ENCODE data around the gene CYP4V2. TPM values are rescaled to one million over a fixed set of nuclear protein-coding genes. Genes with fewer than 3 reads are reported as not detected.

Gene CYP4V2
- total and polyA plus RNA-seq, 12 donors, result 8.1 to 37.9 (median 25.9) TPM

DNA sequence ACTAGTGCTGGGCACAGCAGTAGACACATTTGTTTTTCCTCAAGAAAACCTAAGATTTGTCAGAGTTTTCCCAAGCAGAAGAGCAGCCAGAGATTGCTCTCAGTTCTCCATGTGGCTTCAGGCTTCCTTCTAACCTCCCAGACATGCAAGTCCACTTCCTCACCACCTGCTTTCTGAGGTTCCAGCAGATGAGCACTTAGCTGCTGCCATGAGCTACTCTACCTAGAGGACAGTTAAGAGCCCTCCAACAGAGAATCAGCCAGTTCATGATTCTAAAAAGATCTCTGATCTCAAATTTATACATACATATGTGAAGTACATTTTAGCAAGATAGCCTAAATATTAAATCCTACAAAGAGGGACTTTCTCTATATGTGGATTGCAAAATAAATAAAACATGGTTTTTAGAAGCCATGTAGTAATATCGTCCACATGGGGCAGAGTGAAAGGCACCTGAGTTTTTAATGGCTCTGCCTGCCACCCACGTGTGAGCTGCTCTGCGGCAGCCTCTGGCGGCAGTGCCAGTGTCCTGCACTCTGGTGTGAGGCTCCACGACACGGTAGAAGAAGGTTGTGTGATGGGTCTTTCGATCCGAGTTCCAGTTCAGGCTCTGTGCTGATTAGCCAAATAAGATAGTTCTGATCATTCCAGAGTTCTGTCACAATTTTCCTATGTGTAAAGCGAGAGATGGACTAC is 10.3 kb downstream of the CYP4V2 start:
- intact Hi-C loops (cut with DNase I), result no loop called here
- H3K27ac ChIP-seq, result peak overlapping the region in 7 of 10 donors; percentile 8 to 74 (median 58)

GRCh38 chr4:186202490-186203140 is 11.2 kb downstream of the CYP4V2 start:
- Histone ChIP-seq H3K4me3 (no peak overlapping the region), H3K27ac (no peak overlapping the region), H3K36me3 (peaks cover 0 to 38% (median 0%) of the 10 kb centered on the region in 9 donors), H3K9me3 (no peaks in the 10 kb centered on the region), H3K4me1 (peaks cover 0 to 46% (median 9%) of the 10 kb centered on the region in 9 donors), H3K27me3 (no peaks in the 10 kb centered on the region)
- ATAC-seq (peak in 1 of 8 donors; percentile 29), DNase-seq (no peak)
- 88 to 90% methylated on average over 8 of the region's 8 CpGs for WGBS, 2 donors
- TF ChIP-seq, protein P1, sequence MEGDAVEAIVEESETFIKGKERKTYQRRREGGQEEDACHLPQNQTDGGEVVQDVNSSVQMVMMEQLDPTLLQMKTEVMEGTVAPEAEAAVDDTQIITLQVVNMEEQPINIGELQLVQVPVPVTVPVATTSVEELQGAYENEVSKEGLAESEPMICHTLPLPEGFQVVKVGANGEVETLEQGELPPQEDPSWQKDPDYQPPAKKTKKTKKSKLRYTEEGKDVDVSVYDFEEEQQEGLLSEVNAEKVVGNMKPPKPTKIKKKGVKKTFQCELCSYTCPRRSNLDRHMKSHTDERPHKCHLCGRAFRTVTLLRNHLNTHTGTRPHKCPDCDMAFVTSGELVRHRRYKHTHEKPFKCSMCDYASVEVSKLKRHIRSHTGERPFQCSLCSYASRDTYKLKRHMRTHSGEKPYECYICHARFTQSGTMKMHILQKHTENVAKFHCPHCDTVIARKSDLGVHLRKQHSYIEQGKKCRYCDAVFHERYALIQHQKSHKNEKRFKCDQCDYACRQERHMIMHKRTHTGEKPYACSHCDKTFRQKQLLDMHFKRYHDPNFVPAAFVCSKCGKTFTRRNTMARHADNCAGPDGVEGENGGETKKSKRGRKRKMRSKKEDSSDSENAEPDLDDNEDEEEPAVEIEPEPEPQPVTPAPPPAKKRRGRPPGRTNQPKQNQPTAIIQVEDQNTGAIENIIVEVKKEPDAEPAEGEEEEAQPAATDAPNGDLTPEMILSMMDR (IDR thresholded peaks at IDR 0.05), result no peak
- intact Hi-C loops (cut with DNase I), result no loop called here

More for the DNA sequence above, 10.3 kb downstream of the CYP4V2 start:
- Histone ChIP-seq H3K4me1 (peaks cover 0 to 46% (median 9%) of the 10 kb centered on the region in 9 donors), H3K4me3 (no peak overlapping the region), H3K27me3 (no peaks in the 10 kb centered on the region), H3K36me3 (peaks cover 0 to 47% (median 2%) of the 10 kb centered on the region in 9 donors), H3K9me3 (no peaks in the 10 kb centered on the region)
- 43 to 48% methylated on average over 9 of the region's 9 CpGs for WGBS, 2 donors
- ATAC-seq, result peak in 7 of 8 donors; percentile 55 to 76 (median 70)
- DNase-seq, result peak in 1 of 2 donors; percentile 38
- TF ChIP-seq, protein P1 (IDR thresholded peaks at IDR 0.05), result peak; percentile 14 to 70 (median 55)

DNA sequence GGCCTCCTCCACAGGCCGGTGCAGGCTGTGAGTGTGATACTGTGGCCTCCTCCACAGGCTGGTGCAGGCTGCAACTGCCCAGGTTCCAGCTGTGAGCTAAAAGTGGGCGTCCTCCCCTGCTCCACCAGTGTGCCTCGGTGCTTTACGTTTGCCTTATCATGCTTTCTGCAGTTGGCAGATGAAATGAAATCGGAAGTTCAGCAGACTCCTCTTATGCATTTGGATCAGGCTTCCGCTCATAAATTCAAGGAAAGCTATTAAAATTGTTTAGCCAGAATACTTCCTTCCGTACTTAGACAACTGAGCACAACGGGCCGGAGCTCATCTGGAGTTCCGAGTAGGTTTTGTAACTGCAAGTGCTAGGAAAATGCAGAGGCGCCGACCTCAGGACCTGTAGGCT is 12.0 kb downstream of the CYP4V2 start:
- Histone ChIP-seq H3K4me3 (peak overlapping the region in 2 of 10 donors; percentile 42 to 46), H3K4me1 (peaks cover 0 to 46% (median 9%) of the 10 kb centered on the region in 9 donors), H3K9me3 (no peaks in the 10 kb centered on the region), H3K27ac (peak overlapping the region in 5 of 10 donors; percentile 8 to 72 (median 28)), H3K27me3 (no peaks in the 10 kb centered on the region), H3K36me3 (peaks cover 0 to 30% (median 0%) of the 10 kb centered on the region in 9 donors)
- WGBS, 2 donors, result 41 to 42% methylated on average over 12 of the region's 12 CpGs
- ATAC-seq (peak in 4 of 8 donors; percentile 23 to 39 (median 31)), DNase-seq (no peak)
- TF ChIP-seq, protein P1 (IDR thresholded peaks at IDR 0.05), result no peak
- intact Hi-C loops (cut with DNase I), result no loop called here

- peaks cover 0 to 46% (median 9%) of the 10 kb centered on the region in 9 donors for H3K4me1 ChIP-seq
- 57 to 59% methylated on average over 45 of the region's 45 CpGs for WGBS, 2 donors
- intact Hi-C loops (cut with DNase I), result no loop called here
- ATAC-seq (peak in 3 of 8 donors; percentile 29 to 59 (median 47)), DNase-seq (no peak)
- H3K27me3 ChIP-seq, result no peaks in the 10 kb centered on the region
- H3K4me3 ChIP-seq, result peak overlapping the region in 5 of 10 donors; percentile 10 to 46 (median 39)
- peak overlapping the region in 4 of 10 donors; percentile 19 to 72 (median 56) for H3K27ac ChIP-seq
- H3K36me3 ChIP-seq, result peaks cover 0 to 29% (median 2%) of the 10 kb centered on the region in 9 donors
- TF ChIP-seq, protein P1 (IDR thresholded peaks at IDR 0.05), result no peak
- peaks cover 0 to 5% (median 0%) of the 10 kb centered on the region in 11 donors for H3K9me3 ChIP-seq
Observed at GRCh38 chr4:186204103-186204559, 12.8 kb downstream of the CYP4V2 start.

Measured in heart right ventricle (tissue), 16 donors.